ENCODE measurements around the gene COL18A1. TPM values are rescaled to one million over a fixed set of nuclear protein-coding genes. Genes with fewer than 3 reads are reported as not detected.

Gene COL18A1
- total and polyA plus RNA-seq, 9 of the 15 experiments (the other 6 are each of a cell fraction or from before 2014, with no cell fraction given): 0.14 to 16.4 (median 2.0) TPM

DNA sequence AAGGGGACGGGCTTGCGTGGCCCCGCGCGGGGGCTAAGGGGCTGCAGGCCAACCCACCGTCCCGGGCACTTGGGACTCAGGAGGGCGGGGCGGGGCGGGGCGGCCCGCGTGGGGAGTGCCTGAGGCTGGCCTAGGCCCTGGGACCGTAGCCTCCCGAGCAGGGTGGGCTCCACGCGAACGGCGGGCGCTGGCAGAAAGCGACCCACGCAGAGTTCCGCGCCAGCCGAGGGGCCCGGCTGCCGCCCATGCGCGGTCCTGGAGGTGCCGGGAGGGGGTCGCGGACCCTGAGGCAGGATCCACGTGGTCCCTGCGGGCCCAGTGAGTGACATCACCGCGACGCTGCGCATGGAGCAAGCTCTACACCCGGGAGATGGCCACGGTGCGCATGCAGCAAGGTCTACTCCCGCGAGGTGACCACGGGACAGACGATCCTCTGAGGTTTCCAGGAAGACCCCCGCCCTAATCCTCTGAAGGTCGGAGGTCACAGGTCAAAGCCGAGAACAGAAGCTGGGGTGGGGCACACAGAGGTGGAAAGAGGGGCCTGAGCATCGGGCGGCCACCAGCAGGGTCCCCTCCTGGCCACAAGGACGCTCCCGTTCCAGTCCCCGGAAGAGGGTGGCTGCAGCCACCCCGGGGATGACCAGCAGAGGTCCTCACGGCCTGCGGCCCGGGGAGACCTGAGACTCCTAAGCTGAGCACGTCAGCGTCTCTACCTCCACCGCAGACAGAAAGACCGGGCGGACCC lies 150.8 kb downstream of the COL18A1 start (continued):
- TF ChIP-seq SRSF9 (IDR thresholded peaks at IDR 0.05; ENCODE audit: borderline replicate concordance, low read depth, low read length) (no peak), ZNF324 (CRISPR knock-in tag; IDR thresholded peaks at IDR 0.05) (no peak), KDM5B (IDR thresholded peaks at IDR 0.05; ENCODE audit: insufficient replicate concordance, low read depth, low read length) (no peak), HNRNPUL1 (IDR thresholded peaks at IDR 0.05; ENCODE audit: low read length) (no peak), RUNX1 (IDR thresholded peaks at IDR 0.05; ENCODE audit: low read depth) (no peak), MAFK (IDR thresholded peaks at IDR 0.05; ENCODE audit: low read length) (no peak), NFYB (IDR thresholded peaks at IDR 0.05; ENCODE audit: extremely low read depth, insufficient read length) (no peak), ZNF41 (CRISPR knock-in tag; conservative IDR thresholded peaks at IDR 0.05) (no peak), ZNF165 (CRISPR knock-in tag; IDR thresholded peaks at IDR 0.05; ENCODE audit: borderline replicate concordance) (no peak)
- TF ChIP-seq, protein P1, sequence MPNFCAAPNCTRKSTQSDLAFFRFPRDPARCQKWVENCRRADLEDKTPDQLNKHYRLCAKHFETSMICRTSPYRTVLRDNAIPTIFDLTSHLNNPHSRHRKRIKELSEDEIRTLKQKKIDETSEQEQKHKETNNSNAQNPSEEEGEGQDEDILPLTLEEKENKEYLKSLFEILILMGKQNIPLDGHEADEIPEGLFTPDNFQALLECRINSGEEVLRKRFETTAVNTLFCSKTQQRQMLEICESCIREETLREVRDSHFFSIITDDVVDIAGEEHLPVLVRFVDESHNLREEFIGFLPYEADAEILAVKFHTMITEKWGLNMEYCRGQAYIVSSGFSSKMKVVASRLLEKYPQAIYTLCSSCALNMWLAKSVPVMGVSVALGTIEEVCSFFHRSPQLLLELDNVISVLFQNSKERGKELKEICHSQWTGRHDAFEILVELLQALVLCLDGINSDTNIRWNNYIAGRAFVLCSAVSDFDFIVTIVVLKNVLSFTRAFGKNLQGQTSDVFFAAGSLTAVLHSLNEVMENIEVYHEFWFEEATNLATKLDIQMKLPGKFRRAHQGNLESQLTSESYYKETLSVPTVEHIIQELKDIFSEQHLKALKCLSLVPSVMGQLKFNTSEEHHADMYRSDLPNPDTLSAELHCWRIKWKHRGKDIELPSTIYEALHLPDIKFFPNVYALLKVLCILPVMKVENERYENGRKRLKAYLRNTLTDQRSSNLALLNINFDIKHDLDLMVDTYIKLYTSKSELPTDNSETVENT (CRISPR knock-in tag; IDR thresholded peaks at IDR 0.05): 0 out of 2 replicates have a peak, but pooled peaks have one; percentile 27
- TF ChIP-seq, protein P2, sequence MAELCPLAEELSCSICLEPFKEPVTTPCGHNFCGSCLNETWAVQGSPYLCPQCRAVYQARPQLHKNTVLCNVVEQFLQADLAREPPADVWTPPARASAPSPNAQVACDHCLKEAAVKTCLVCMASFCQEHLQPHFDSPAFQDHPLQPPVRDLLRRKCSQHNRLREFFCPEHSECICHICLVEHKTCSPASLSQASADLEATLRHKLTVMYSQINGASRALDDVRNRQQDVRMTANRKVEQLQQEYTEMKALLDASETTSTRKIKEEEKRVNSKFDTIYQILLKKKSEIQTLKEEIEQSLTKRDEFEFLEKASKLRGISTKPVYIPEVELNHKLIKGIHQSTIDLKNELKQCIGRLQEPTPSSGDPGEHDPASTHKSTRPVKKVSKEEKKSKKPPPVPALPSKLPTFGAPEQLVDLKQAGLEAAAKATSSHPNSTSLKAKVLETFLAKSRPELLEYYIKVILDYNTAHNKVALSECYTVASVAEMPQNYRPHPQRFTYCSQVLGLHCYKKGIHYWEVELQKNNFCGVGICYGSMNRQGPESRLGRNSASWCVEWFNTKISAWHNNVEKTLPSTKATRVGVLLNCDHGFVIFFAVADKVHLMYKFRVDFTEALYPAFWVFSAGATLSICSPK (IDR thresholded peaks at IDR 0.05; ENCODE audit: borderline replicate concordance): no peak
- TF ChIP-seq, protein P3, sequence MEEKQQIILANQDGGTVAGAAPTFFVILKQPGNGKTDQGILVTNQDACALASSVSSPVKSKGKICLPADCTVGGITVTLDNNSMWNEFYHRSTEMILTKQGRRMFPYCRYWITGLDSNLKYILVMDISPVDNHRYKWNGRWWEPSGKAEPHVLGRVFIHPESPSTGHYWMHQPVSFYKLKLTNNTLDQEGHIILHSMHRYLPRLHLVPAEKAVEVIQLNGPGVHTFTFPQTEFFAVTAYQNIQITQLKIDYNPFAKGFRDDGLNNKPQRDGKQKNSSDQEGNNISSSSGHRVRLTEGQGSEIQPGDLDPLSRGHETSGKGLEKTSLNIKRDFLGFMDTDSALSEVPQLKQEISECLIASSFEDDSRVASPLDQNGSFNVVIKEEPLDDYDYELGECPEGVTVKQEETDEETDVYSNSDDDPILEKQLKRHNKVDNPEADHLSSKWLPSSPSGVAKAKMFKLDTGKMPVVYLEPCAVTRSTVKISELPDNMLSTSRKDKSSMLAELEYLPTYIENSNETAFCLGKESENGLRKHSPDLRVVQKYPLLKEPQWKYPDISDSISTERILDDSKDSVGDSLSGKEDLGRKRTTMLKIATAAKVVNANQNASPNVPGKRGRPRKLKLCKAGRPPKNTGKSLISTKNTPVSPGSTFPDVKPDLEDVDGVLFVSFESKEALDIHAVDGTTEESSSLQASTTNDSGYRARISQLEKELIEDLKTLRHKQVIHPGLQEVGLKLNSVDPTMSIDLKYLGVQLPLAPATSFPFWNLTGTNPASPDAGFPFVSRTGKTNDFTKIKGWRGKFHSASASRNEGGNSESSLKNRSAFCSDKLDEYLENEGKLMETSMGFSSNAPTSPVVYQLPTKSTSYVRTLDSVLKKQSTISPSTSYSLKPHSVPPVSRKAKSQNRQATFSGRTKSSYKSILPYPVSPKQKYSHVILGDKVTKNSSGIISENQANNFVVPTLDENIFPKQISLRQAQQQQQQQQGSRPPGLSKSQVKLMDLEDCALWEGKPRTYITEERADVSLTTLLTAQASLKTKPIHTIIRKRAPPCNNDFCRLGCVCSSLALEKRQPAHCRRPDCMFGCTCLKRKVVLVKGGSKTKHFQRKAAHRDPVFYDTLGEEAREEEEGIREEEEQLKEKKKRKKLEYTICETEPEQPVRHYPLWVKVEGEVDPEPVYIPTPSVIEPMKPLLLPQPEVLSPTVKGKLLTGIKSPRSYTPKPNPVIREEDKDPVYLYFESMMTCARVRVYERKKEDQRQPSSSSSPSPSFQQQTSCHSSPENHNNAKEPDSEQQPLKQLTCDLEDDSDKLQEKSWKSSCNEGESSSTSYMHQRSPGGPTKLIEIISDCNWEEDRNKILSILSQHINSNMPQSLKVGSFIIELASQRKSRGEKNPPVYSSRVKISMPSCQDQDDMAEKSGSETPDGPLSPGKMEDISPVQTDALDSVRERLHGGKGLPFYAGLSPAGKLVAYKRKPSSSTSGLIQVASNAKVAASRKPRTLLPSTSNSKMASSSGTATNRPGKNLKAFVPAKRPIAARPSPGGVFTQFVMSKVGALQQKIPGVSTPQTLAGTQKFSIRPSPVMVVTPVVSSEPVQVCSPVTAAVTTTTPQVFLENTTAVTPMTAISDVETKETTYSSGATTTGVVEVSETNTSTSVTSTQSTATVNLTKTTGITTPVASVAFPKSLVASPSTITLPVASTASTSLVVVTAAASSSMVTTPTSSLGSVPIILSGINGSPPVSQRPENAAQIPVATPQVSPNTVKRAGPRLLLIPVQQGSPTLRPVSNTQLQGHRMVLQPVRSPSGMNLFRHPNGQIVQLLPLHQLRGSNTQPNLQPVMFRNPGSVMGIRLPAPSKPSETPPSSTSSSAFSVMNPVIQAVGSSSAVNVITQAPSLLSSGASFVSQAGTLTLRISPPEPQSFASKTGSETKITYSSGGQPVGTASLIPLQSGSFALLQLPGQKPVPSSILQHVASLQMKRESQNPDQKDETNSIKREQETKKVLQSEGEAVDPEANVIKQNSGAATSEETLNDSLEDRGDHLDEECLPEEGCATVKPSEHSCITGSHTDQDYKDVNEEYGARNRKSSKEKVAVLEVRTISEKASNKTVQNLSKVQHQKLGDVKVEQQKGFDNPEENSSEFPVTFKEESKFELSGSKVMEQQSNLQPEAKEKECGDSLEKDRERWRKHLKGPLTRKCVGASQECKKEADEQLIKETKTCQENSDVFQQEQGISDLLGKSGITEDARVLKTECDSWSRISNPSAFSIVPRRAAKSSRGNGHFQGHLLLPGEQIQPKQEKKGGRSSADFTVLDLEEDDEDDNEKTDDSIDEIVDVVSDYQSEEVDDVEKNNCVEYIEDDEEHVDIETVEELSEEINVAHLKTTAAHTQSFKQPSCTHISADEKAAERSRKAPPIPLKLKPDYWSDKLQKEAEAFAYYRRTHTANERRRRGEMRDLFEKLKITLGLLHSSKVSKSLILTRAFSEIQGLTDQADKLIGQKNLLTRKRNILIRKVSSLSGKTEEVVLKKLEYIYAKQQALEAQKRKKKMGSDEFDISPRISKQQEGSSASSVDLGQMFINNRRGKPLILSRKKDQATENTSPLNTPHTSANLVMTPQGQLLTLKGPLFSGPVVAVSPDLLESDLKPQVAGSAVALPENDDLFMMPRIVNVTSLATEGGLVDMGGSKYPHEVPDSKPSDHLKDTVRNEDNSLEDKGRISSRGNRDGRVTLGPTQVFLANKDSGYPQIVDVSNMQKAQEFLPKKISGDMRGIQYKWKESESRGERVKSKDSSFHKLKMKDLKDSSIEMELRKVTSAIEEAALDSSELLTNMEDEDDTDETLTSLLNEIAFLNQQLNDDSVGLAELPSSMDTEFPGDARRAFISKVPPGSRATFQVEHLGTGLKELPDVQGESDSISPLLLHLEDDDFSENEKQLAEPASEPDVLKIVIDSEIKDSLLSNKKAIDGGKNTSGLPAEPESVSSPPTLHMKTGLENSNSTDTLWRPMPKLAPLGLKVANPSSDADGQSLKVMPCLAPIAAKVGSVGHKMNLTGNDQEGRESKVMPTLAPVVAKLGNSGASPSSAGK (IDR thresholded peaks at IDR 0.05): peak; percentile 96
